SKM-1 treated with dmso at 0.1 percent for 144 hours (cell line): ENCODE data around the gene NEO1.

Experiments used
- DNase-seq: peaks from one replicate; lab custom pipeline; 2025; ENCODE audit not compliant: unreplicated experiment; lab: John Stamatoyannopoulos, UW

The NEO1 gene

GRCh38 chr15:73345658-73346057, 293.4 kb downstream of the NEO1 start:
- DNase-seq, result no peak

GRCh38 chr15:73346735-73347312, 294.6 kb downstream of the NEO1 start:
- DNase-seq, result no peak

- no peak for DNase-seq
These were observed 296.9 kb downstream of the NEO1 start for GRCh38 chr15:73349191-73349590.

GRCh38 chr15:73352082-73352481, 299.8 kb downstream of the NEO1 start:
- DNase-seq, result no peak

- no peak for DNase-seq
These were observed 301.5 kb downstream of the NEO1 start for GRCh38 chr15:73353734-73354133.

- DNase-seq, result no peak
These were observed 302.0 kb downstream of the NEO1 start for GRCh38 chr15:73354241-73354640.
